ENCODE measurements around the gene MFNG. TPM values are rescaled to one million over a fixed set of nuclear protein-coding genes. Genes with fewer than 3 reads are reported as not detected.

Gene MFNG
- total RNA-seq, 4 donors from 2014 or later = 15.2 to 30.6 (median 19.2) TPM

DNA sequence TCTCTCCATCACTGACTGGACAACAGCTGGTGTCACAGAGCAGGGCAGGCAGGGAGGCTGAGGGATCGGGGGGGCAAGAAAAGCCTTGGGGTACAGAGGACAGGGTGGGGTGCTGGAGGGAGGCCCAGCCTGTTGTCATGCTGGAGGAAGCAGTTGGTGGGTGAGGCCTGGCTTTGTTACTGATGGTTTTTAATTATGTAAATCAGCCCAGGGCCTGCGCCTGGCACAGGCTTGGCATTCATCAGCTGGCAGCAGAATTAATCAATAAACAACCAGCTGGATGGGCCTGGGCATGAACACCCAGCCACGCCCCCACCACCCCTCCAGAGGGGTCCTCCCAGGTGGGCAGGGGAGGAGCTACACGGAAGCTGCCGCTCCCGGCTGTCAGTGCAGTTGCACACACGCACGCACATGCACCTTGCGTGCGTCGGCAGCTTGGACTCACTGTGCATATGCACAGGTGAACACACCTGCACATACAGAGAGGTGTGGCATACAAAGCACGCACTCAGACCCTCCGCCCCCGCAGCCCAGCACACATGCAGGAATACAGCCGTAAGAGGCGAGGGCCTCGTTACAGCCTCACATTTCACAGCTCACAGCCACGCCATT, 37.6 kb downstream of the MFNG start:
- H3K4me3 ChIP-seq (replicated peaks in 1 of 3) = no peak overlapping the region
- H3K9me3 ChIP-seq = no peaks in the 10 kb centered on the region
- no peaks in the 10 kb centered on the region for H3K27me3 ChIP-seq
- 87 to 89% methylated on average over 4 to 14 of the region's 18 CpGs for WGBS, 2 donors
- H3K4me1 ChIP-seq = no peaks in the 10 kb centered on the region
- DNase-seq = no peak
- no peak overlapping the region for H3K27ac ChIP-seq
- intact Hi-C loops (cut with DNase I) = no loop called here
- no peaks in the 10 kb centered on the region for H3K36me3 ChIP-seq
- TF ChIP-seq POLR2A (IDR thresholded peaks at IDR 0.05) = no peak
- TF ChIP-seq, protein P1, sequence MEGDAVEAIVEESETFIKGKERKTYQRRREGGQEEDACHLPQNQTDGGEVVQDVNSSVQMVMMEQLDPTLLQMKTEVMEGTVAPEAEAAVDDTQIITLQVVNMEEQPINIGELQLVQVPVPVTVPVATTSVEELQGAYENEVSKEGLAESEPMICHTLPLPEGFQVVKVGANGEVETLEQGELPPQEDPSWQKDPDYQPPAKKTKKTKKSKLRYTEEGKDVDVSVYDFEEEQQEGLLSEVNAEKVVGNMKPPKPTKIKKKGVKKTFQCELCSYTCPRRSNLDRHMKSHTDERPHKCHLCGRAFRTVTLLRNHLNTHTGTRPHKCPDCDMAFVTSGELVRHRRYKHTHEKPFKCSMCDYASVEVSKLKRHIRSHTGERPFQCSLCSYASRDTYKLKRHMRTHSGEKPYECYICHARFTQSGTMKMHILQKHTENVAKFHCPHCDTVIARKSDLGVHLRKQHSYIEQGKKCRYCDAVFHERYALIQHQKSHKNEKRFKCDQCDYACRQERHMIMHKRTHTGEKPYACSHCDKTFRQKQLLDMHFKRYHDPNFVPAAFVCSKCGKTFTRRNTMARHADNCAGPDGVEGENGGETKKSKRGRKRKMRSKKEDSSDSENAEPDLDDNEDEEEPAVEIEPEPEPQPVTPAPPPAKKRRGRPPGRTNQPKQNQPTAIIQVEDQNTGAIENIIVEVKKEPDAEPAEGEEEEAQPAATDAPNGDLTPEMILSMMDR (IDR thresholded peaks at IDR 0.05) = no peak

DNA sequence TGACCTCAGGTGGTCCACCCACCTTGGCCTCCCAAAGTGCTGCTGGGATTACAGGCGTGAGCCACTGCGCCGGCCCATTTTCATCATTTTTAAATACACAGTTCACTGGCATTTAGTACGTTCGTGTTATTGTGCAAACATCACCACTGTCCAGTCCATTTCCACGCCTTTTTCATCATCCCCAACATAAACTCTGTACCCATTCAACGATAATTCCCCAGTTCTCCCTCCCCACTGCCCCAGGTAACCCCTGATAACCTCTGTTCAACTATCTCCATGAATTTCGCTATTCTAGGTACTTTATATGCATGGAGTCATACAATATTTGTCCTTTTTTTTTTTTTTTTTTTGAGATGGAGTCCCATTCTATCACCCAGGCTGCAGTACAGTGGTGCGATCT, 40.7 kb downstream of the MFNG start:
- no peak for DNase-seq
- H3K27me3 ChIP-seq = no peaks in the 10 kb centered on the region
- intact Hi-C loops (cut with DNase I) = no loop called here
- H3K4me1 ChIP-seq = no peaks in the 10 kb centered on the region
- TF ChIP-seq POLR2A (IDR thresholded peaks at IDR 0.05) = no peak
- TF ChIP-seq, protein P1 (IDR thresholded peaks at IDR 0.05) = no peak
- no peak overlapping the region for H3K4me3 ChIP-seq (replicated peaks in 1 of 3)
- H3K36me3 ChIP-seq = no peaks in the 10 kb centered on the region
- no peaks in the 10 kb centered on the region for H3K9me3 ChIP-seq
- 88 to 92% methylated on average over 9 of the region's 9 CpGs for WGBS, 2 donors
- H3K27ac ChIP-seq = no peak overlapping the region

DNA sequence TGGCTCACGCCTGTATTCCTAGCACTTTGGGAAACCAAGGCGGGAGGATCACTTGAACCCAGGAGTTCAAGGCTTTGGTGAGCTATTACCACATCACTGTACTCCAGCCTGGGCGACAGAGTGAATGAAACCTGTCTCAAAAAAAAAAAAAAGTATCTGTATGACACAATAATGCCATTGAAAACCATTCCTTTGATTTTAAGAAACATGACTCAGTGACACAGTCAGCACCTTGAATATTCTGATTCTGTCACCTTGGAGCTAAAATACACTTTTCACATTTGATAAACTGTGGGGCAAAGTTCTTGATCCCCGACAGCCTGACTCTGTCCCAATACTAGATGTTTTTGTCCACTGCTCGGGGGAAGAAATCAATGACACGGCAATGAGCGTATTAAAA, 42.2 kb downstream of the MFNG start:
- no peak for TF ChIP-seq POLR2A (IDR thresholded peaks at IDR 0.05)
- TF ChIP-seq, protein P1 (IDR thresholded peaks at IDR 0.05) = no peak
- intact Hi-C loops (cut with DNase I) = no loop called here
- Histone ChIP-seq H3K4me1 (no peaks in the 10 kb centered on the region), H3K4me3 (replicated peaks in 1 of 3) (no peak overlapping the region), H3K27me3 (no peaks in the 10 kb centered on the region), H3K36me3 (no peaks in the 10 kb centered on the region), H3K27ac (no peak overlapping the region), H3K9me3 (no peaks in the 10 kb centered on the region)
- no peak for DNase-seq
- WGBS, 2 donors = 87 to 93% methylated on average over 7 of the region's 7 CpGs

DNA sequence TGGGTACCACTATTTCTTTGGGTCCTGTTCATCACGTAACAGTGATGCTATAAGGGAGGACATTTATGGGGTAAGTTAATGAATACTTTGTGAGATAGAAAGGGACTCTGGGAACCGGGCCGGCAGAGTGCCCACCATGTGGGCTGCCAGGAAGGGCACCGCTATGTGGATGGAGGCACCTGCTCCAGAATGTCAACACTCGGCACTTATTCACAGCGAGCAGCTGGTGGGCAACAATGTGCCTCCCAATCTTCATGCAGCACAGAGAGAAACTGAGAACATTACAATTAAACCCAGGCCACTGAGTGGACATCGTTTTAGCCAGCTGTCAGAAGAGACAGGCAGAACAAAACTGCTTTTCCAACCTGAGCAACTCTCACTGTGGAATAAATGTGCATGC, 43.1 kb downstream of the MFNG start:
- H3K27ac ChIP-seq = no peak overlapping the region
- no peak for TF ChIP-seq POLR2A (IDR thresholded peaks at IDR 0.05)
- TF ChIP-seq, protein P1 (IDR thresholded peaks at IDR 0.05) = no peak
- intact Hi-C loops (cut with DNase I) = no loop called here

DNA sequence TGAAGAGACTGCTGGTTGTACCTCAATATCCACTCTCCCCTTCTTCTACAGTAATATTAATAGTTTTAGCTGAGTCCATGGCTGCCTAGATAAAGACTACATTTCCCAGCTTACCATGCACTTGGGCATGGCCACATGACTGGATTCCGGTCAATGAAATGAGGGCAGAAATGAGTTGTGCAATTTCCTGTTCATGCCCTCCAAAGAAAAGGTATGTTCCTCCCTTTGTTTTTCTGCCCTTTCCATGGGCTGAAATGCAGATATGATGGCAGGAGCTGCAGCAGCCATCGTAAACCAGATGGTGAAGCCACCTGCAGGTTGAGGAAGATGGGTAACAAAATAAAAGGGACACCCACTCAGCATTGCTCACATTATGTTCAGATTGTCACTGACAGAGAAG, 43.6 kb downstream of the MFNG start:
- TF ChIP-seq POLR2A (IDR thresholded peaks at IDR 0.05) = no peak
- TF ChIP-seq, protein P1 (IDR thresholded peaks at IDR 0.05) = no peak
- WGBS, 2 donors = 78 to 80% methylated on average over 2 of the region's 2 CpGs
- Histone ChIP-seq H3K27me3 (no peaks in the 10 kb centered on the region), H3K9me3 (no peaks in the 10 kb centered on the region), H3K36me3 (no peaks in the 10 kb centered on the region), H3K4me1 (no peaks in the 10 kb centered on the region), H3K4me3 (replicated peaks in 1 of 3) (no peak overlapping the region), H3K27ac (no peak overlapping the region)
- intact Hi-C loops (cut with DNase I) = no loop called here
- no peak for DNase-seq

More for the DNA sequence above, 43.1 kb downstream of the MFNG start:
- H3K27me3 ChIP-seq = no peaks in the 10 kb centered on the region
- no peaks in the 10 kb centered on the region for H3K4me1 ChIP-seq
- no peak for DNase-seq
- no peaks in the 10 kb centered on the region for H3K36me3 ChIP-seq
- no peak overlapping the region for H3K4me3 ChIP-seq (replicated peaks in 1 of 3)
- no peaks in the 10 kb centered on the region for H3K9me3 ChIP-seq
- 85 to 96% methylated on average over 7 of the region's 7 CpGs for WGBS, 2 donors

All from thyroid gland (tissue), 4 donors.